ENCODE data around the gene UBL7. TPM values are rescaled to one million over a fixed set of nuclear protein-coding genes. Genes with fewer than 3 reads are reported as not detected.

Gene UBL7
- total RNA-seq, 1 experiment from 2014 or later: 65.3 TPM

DNA sequence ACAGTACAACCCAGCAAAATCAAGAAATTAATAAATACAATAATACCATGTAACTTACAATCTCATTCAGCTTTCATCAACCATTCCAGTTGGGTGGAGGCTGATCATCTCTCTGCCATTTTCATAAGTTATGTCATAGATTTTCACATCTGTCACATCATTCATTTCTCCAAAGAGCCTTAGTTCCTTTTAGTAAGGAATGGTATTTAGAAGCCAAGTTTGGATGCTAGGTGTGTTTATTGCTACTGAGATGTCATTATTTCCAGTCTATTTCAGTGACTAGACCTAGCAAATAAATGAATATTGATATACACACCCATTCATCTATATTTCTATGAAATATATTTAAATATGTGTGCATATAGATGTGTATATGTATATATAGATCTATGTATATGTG is 2.7 kb upstream of the UBL7 start:
- Histone ChIP-seq H3K36me3 (ENCODE audit: control insufficient read depth in 1 of 2, insufficient read depth in 2 of 2, low read length in 2 of 2) (no peaks in the 10 kb centered on the region), H4K20me1 (ENCODE audit: insufficient read depth) (no peaks in the 10 kb centered on the region; the same call in 1 of the 2 replicates), H3K4me3 (replicated peaks in 1 of 2; ENCODE audit: low read depth in 1 of 2, low read length in 2 of 2) (no peak overlapping the region), H2AFZ (ENCODE audit: low read depth, low read length, poor library complexity, severe bottlenecking) (no peak overlapping the region), H3K9ac (ENCODE audit: low read length) (no peak overlapping the region), H3K27me3 (ENCODE audit: insufficient read depth, low read length) (no peaks in the 10 kb centered on the region), H3K4me2 (ENCODE audit: low read length) (no peak overlapping the region), H3K79me2 (ENCODE audit: insufficient read depth, low read length) (peaks cover 9% of the 10 kb centered on the region; the same call in 1 of the 2 replicates), H3K27ac (ENCODE audit: low read depth, low read length) (no peak overlapping the region), H3K4me1 (ENCODE audit: control insufficient read depth in 1 of 2, insufficient read depth in 2 of 2, low read length in 2 of 2) (peaks cover 3 to 14% of the 10 kb centered on the region in 2 experiments; a peak in 3 of 4 replicates), H3K9me3 (ENCODE audit: control insufficient read depth in 1 of 2, insufficient read depth in 1 of 2, low read depth in 1 of 2, low read length in 2 of 2) (no peaks in the 10 kb centered on the region), H3K9me2 (ENCODE audit: insufficient read depth) (no peaks in the 10 kb centered on the region)
- CTCF ChIA-PET: no interaction called here
- intact Hi-C loops (cut with micrococcal nuclease): no loop called here
- RAD21 ChIA-PET (ENCODE audit: low non-redundant PET in 1 of 2, low total read pairs in 2 of 2, uncharacterized antibody in 2 of 2, unreplicated experiment in 2 of 2): no interaction called here
- POLR2A ChIA-PET: no interaction called here
- ATAC-seq (no peak), DNase-seq (ENCODE audit: low read depth, low spot score) (no peak)
- TF ChIP-seq EZH2phosphoT487 (IDR thresholded peaks at IDR 0.05; ENCODE audit: borderline replicate concordance) (no peak), EGR1 (IDR thresholded peaks at IDR 0.05; ENCODE audit: low read depth) (no peak), SRF (IDR thresholded peaks at IDR 0.05; ENCODE audit: low read depth) (no peak), YY1 (IDR thresholded peaks at IDR 0.05; ENCODE audit: extremely low read depth, insufficient replicate concordance, low read depth, low read length) (no peak), POLR2AphosphoS5 (IDR thresholded peaks at IDR 0.05; ENCODE audit: low read depth, low read length) (no peak), RAD21 (IDR thresholded peaks at IDR 0.05; ENCODE audit: low read depth) (no peak), EZH2 (IDR thresholded peaks at IDR 0.05) (no peak)
- TF ChIP-seq, protein P1, sequence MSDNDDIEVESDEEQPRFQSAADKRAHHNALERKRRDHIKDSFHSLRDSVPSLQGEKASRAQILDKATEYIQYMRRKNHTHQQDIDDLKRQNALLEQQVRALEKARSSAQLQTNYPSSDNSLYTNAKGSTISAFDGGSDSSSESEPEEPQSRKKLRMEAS (IDR thresholded peaks at IDR 0.05): no peak
- TF ChIP-seq, protein P2, sequence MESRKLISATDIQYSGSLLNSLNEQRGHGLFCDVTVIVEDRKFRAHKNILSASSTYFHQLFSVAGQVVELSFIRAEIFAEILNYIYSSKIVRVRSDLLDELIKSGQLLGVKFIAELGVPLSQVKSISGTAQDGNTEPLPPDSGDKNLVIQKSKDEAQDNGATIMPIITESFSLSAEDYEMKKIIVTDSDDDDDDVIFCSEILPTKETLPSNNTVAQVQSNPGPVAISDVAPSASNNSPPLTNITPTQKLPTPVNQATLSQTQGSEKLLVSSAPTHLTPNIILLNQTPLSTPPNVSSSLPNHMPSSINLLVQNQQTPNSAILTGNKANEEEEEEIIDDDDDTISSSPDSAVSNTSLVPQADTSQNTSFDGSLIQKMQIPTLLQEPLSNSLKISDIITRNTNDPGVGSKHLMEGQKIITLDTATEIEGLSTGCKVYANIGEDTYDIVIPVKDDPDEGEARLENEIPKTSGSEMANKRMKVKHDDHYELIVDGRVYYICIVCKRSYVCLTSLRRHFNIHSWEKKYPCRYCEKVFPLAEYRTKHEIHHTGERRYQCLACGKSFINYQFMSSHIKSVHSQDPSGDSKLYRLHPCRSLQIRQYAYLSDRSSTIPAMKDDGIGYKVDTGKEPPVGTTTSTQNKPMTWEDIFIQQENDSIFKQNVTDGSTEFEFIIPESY (IDR thresholded peaks at IDR 0.05; ENCODE audit: extremely low read depth, insufficient replicate concordance, low read length): no peak
- BruUV-seq (replicated peaks): no TSS peak
